SK-N-SH treated with all-trans-retinoic acid at 6 μM for 48 hours (cell line): Measurements from ENCODE around the gene DYSF.

Experiments
- BACH2 ChIP-seq: fragments of 250-450 bp; sonication (Bioruptor Pico); IDR thresholded peaks from 2 replicates; pipeline ENCODE4 v1.9.0; 2021; ENCODE audit warnings: mild to moderate bottlenecking, borderline replicate concordance
- GLIS3 ChIP-seq: fragments of 250-450 bp; sonication (Bioruptor Pico); IDR thresholded peaks from 2 replicates; pipeline ENCODE4 v1.5.0; 2020; ENCODE audit warnings: mild to moderate bottlenecking, moderate library complexity
- PATZ1 ChIP-seq: fragments of 250-450 bp; sonication (Bioruptor Pico); IDR thresholded peaks from 2 replicates; pipeline ENCODE4 v1.8.0; 2020; ENCODE audit warnings: mild to moderate bottlenecking, moderate library complexity, borderline replicate concordance
- ZFP30 ChIP-seq: fragments of 450-650 bp; formaldehyde crosslinking; IDR thresholded peaks from 2 replicates; pipeline ENCODE4 v1.5.0; 2022; ENCODE audit warnings: mild to moderate bottlenecking, moderate library complexity

DNA sequence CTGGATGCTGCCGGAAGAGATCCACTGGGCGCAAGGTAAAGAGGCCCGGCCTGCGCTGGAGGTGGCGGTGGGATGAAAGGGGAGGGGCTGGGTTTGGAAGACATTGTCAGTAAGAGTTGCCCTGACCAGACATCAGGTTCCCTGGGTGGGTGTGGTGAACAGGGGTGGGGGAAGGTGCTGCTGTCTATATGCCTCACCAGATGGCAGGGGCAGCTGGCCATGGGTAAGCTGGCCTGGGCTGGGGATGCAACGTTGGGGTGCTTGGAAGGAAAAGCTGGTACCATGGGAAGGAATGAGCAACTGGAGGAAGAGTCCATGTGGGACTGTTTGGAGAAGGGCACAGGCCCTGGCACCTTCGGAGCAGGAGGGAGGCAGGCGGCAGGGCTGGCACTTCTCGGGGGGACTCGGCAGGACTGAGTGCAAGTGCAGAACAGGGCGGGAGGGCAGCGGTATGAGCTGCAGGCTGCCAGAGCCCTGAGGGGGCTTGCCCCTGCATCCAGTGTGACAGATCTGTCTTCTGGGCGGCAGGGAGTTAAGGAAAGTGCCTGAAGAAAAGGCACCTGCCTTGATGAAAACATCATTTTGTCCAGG lies 146.4 kb downstream of the DYSF start:
- no peak for TF ChIP-seq GLIS3 (CRISPR knock-in tag)
- TF ChIP-seq PATZ1 (CRISPR knock-in tag): no peak
- no peak for TF ChIP-seq ZFP30
- no peak for TF ChIP-seq BACH2
